ENCODE data around the gene NOP14. TPM values are rescaled to one million over a fixed set of nuclear protein-coding genes. Genes with fewer than 3 reads are reported as not detected.
A peak's percentile ranks its signal among the peaks of the same experiment; 100 is the strongest.

Gene NOP14
- total and polyA plus RNA-seq, 2 donors (not counting 3 experiments of a cell fraction or from before 2014, with no cell fraction given): 9.5 to 45.2 TPM

DNA sequence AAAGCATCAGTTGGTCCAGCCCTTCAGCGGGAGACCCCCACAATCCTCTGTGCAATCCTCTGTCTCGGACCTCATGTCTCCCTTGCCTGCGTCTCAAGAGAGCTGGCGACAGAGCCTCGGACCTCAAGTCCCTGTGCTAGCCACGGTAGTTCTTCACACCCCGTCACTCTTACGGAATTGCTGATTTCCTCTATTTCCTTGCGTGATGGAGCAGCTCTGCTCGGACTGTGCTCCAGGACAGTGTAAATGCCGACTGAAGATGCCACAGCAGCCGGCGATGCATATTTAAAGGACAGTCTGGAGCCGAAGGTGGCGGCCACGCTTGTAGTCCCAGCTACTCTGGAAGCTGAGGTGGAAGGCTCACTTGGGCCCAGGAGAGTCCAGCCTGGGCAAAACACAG lies 2.1 kb upstream of the NOP14 start:
- intact Hi-C loops (cut with micrococcal nuclease): loop anchor here (10.0 kb wide), 1 partner anchor 550 kb away; the partner anchor contains the start of genes CFAP99 and ZFYVE28
- Histone ChIP-seq H3K79me2 (ENCODE audit: control insufficient read depth, insufficient read depth, low read length) (peaks cover 26% of the 10 kb centered on the region), H3K27ac (ENCODE audit: insufficient read depth, low read depth, low read length) (no peak overlapping the region), H3K27me3 (ENCODE audit: control insufficient read depth in 2 of 2, insufficient read depth in 2 of 2, low read length in 2 of 2) (no peaks in the 10 kb centered on the region), H3K36me3 (ENCODE audit: control insufficient read depth in 2 of 2, extremely low read depth in 1 of 2, insufficient read depth in 2 of 2, low read length in 2 of 2) (no peaks in the 10 kb centered on the region), H4K20me1 (replicated peaks; ENCODE audit: control insufficient read depth, extremely low read depth, insufficient read depth, low read length) (no peaks in the 10 kb centered on the region), H2AFZ (ENCODE audit: low read depth, low read length) (no peak overlapping the region), H3K4me3 (replicated peaks in 1 of 3; ENCODE audit: insufficient read depth in 1 of 3, low read depth in 1 of 3, low read length in 3 of 3) (no peak overlapping the region), H3K9ac (replicated peaks; ENCODE audit: extremely low read depth, insufficient read depth, low read length) (no peak overlapping the region), H3K9me1 (replicated peaks; ENCODE audit: control insufficient read depth, extremely low read depth, insufficient read depth, low read length) (no peaks in the 10 kb centered on the region), H3K4me1 (ENCODE audit: control insufficient read depth, extremely low read depth, insufficient read depth, low read length) (peaks cover 26% of the 10 kb centered on the region), H3K4me2 (ENCODE audit: insufficient read depth, low read length) (no peak overlapping the region), H3K9me3 (replicated peaks; ENCODE audit: control insufficient read depth, insufficient read depth, low read length) (no peaks in the 10 kb centered on the region)
- TSS peak; percentile 11 for BruUV-seq (replicated peaks)
- ChIA-PET POLR2A (no interaction called here), CTCF (interaction anchor here (2.7 to 5.2 kb wide), 2 partner anchors 11 to 13 kb away, joined by 9 to 28 read pairs; no protein-coding TSS in a partner anchor)
- dilution Hi-C loops (cut with MboI; ENCODE audit: extremely low pct_ligation_motif_present, low sequenced_read_pairs): no loop called here
- DNase-seq (ENCODE audit: low read depth, low spot score): no peak
- no peak for TF ChIP-seq FOS (IDR thresholded peaks at IDR 0.05; ENCODE audit: borderline replicate concordance, insufficient read depth, low read length)
- TF ChIP-seq GATA2 (IDR thresholded peaks at IDR 0.05; ENCODE audit: insufficient read depth, insufficient read length, low read depth, low read length): no peak
- no peak for TF ChIP-seq JUN (IDR thresholded peaks at IDR 0.05; ENCODE audit: borderline replicate concordance, insufficient read depth, insufficient read length, low read depth)
- TF ChIP-seq, protein P1, sequence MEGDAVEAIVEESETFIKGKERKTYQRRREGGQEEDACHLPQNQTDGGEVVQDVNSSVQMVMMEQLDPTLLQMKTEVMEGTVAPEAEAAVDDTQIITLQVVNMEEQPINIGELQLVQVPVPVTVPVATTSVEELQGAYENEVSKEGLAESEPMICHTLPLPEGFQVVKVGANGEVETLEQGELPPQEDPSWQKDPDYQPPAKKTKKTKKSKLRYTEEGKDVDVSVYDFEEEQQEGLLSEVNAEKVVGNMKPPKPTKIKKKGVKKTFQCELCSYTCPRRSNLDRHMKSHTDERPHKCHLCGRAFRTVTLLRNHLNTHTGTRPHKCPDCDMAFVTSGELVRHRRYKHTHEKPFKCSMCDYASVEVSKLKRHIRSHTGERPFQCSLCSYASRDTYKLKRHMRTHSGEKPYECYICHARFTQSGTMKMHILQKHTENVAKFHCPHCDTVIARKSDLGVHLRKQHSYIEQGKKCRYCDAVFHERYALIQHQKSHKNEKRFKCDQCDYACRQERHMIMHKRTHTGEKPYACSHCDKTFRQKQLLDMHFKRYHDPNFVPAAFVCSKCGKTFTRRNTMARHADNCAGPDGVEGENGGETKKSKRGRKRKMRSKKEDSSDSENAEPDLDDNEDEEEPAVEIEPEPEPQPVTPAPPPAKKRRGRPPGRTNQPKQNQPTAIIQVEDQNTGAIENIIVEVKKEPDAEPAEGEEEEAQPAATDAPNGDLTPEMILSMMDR (IDR thresholded peaks at IDR 0.05; ENCODE audit: extremely low read depth in 1 of 2, insufficient read depth in 1 of 2, low read depth in 1 of 2, low read length in 2 of 2): no peak
- no peak for TF ChIP-seq POLR2AphosphoS5 (IDR thresholded peaks at IDR 0.05; ENCODE audit: insufficient read depth, low read depth, low read length)
- TF ChIP-seq, protein P2, sequence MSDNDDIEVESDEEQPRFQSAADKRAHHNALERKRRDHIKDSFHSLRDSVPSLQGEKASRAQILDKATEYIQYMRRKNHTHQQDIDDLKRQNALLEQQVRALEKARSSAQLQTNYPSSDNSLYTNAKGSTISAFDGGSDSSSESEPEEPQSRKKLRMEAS (IDR thresholded peaks at IDR 0.05; ENCODE audit: insufficient read depth, insufficient read length): no peak
- TF ChIP-seq EZH2 (IDR thresholded peaks at IDR 0.05; ENCODE audit: borderline replicate concordance, low read depth, low read length, severe bottlenecking): no peak
- no peak for TF ChIP-seq MYC (IDR thresholded peaks at IDR 0.05; ENCODE audit: low read depth, low read length)
- no peak for FAIRE-seq

Data from endothelial cell of umbilical vein (primary cell).